Activated CD8-positive, alpha-beta memory T cell treated with anti-CD3 and anti-CD28 coated beads, Interleukin-2, amount 10 ng/mL, durations not matched to agents 7 days and 5 days (primary cell): ENCODE measurements around the gene GAD1. TPM values are rescaled to one million over a fixed set of nuclear protein-coding genes. Genes with fewer than 3 reads are reported as not detected.

ENCODE experiments used
- ATAC-seq: fragments of 150-1000 bp; cut with Tn5 transposase; one replicate; pipeline ENCODE4 v1.10.0; 2021; ENCODE audit warnings: moderate library complexity
- CTCF ChIA-PET: fragments of 350-600 bp; sonication (Branson Sonifier 250); formaldehyde crosslinking; loops from one replicate; lab custom pipeline; 2021; ENCODE audit warnings: antibody characterized with exemption; lab: Charles Lee
- DNase-seq: peaks from one replicate; pipeline ENCODE4 v3.0.0-alpha.2; 2020
- H3K27ac Mint-ChIP-seq: one replicate; pipeline ENCODE4 v1.8.0; 2021; ENCODE audit warnings: mild to moderate bottlenecking, mixed read lengths
- H3K27me3 Mint-ChIP-seq: one replicate; pipeline ENCODE4 v1.8.0; 2021; ENCODE audit warnings: mixed read lengths
- H3K36me3 Mint-ChIP-seq: one replicate; pipeline ENCODE4 v1.8.0; 2021; ENCODE audit warnings: mild to moderate bottlenecking, mixed read lengths
- H3K4me1 Mint-ChIP-seq: one replicate; pipeline ENCODE4 v1.8.0; 2021; ENCODE audit warnings: mixed read lengths
- H3K4me3 Mint-ChIP-seq: one replicate; pipeline ENCODE4 v1.8.0; 2021; ENCODE audit warnings: mild to moderate bottlenecking, moderate library complexity, mixed read lengths
- H3K9me3 Mint-ChIP-seq: one replicate; pipeline ENCODE4 v1.8.0; 2022; ENCODE audit warnings: low read depth, mixed read lengths
- total RNA-seq, 2 experiments: library from RNA; stranded (reverse); gene quantifications; one replicate each; pipeline ENCODE4 v1.2.3, GENCODE V29; 2021

GAD1 gene
- total RNA-seq, 2 experiments from 2014 or later: 0.68 to 3.7 TPM

DNA sequence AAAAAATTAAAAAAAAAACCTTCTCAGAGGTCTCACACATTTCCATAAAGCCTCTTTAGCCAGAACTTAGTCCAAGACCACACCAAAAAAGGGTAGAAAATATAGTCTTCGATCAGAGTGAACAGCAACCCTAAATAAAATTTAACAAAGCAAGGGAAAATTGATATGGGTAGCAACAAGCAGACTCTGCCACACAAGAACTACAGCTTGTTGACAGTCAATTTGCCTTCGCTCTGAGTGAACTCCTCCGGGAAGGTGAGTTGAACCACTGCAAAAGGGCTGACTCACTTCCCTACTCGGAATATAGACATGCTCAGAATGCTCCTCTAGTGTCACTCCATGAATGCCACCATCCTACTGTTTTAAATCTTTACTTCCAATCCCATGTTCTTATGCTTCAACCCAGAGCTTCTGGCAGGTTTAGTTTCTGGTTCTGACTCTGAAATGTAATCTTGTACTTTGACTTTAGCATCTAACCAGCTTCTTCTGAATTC, 24.1 kb downstream of the GAD1 start:
- H3K9me3 Mint-ChIP-seq: no peaks in the 10 kb centered on the region
- peaks cover 12% of the 10 kb centered on the region for H3K27me3 Mint-ChIP-seq
- H3K4me1 Mint-ChIP-seq: peaks cover 13% of the 10 kb centered on the region
- H3K27ac Mint-ChIP-seq: no peak overlapping the region
- ATAC-seq (no peak), DNase-seq (no peak)
- peaks cover 3% of the 10 kb centered on the region for H3K36me3 Mint-ChIP-seq
- no peak overlapping the region for H3K4me3 Mint-ChIP-seq
- CTCF ChIA-PET: interaction anchor here (1.0 to 1.5 kb wide), 2 partner anchors 24 to 32 kb away, joined by 3 to 5 read pairs; partner anchors contain the start of gene GAD1

DNA sequence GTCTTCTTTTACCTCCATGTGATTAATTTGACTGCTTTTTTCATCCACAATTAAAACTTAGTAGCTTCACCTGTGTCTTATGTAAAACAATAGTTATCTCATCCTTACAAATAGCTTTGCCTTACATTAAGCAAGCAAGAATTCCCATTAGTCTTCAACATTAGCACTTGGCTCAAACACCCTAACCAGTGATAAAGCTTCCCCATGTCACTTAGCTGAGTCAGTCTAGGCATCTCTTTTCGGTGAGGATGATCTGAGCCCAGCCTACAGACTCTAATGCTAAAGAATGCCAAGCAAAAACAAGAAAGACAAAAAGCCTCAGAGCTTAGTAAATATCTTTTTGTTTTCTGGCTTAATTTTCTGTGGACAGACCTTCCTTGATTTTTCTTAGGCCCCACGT, 26.1 kb downstream of the GAD1 start:
- no peaks in the 10 kb centered on the region for H3K9me3 Mint-ChIP-seq
- DNase-seq (no peak), ATAC-seq (no peak)
- H3K36me3 Mint-ChIP-seq: peaks cover 3% of the 10 kb centered on the region
- H3K27ac Mint-ChIP-seq: no peak overlapping the region
- H3K4me3 Mint-ChIP-seq: no peak overlapping the region
- H3K4me1 Mint-ChIP-seq: peaks cover 13% of the 10 kb centered on the region
- peaks cover 8% of the 10 kb centered on the region for H3K27me3 Mint-ChIP-seq
- CTCF ChIA-PET: interaction anchor here (0.7 to 2.1 kb wide), 4 partner anchors 30 to 663 kb away, joined by 3 to 10 read pairs (median 4); partner anchors contain the start of gene GORASP2

- Mint-ChIP-seq H3K9me3 (no peaks in the 10 kb centered on the region), H3K4me3 (no peak overlapping the region), H3K27me3 (peaks cover 3% of the 10 kb centered on the region), H3K4me1 (peaks cover 13% of the 10 kb centered on the region), H3K36me3 (peaks cover 3% of the 10 kb centered on the region), H3K27ac (peak overlapping the region; percentile 25)
- peak; percentile 55 for ATAC-seq
- CTCF ChIA-PET: interaction anchor here (0.7 to 1.2 kb wide), 3 partner anchors 25 to 662 kb away, joined by 3 to 5 read pairs (median 3); partner anchors contain the start of gene GORASP2
- peak; percentile 51 for DNase-seq
Observed at GRCh38 chr2:170843656-170844055, 27.0 kb downstream of the GAD1 start.

GRCh38 chr2:170845343-170845742, 28.7 kb downstream of the GAD1 start:
- Mint-ChIP-seq H3K4me3 (no peak overlapping the region), H3K4me1 (peaks cover 13% of the 10 kb centered on the region), H3K36me3 (peaks cover 3% of the 10 kb centered on the region), H3K27ac (no peak overlapping the region), H3K27me3 (no peaks in the 10 kb centered on the region), H3K9me3 (no peaks in the 10 kb centered on the region)
- CTCF ChIA-PET: interaction anchor here (1.0 kb wide), 4 partner anchors 11 to 28 kb away, joined by 3 to 6 read pairs (median 4); no protein-coding TSS in a partner anchor
- ATAC-seq (no peak), DNase-seq (no peak)

GRCh38 chr2:170846314-170846713, 29.6 kb downstream of the GAD1 start:
- no peak overlapping the region for H3K27ac Mint-ChIP-seq
- no peak overlapping the region for H3K4me3 Mint-ChIP-seq
- peaks cover 2% of the 10 kb centered on the region for H3K36me3 Mint-ChIP-seq
- DNase-seq: no peak
- peaks cover 13% of the 10 kb centered on the region for H3K4me1 Mint-ChIP-seq
- no peak for ATAC-seq
- H3K27me3 Mint-ChIP-seq: no peaks in the 10 kb centered on the region
- CTCF ChIA-PET: interaction anchor here (0.9 to 2.9 kb wide), 4 partner anchors 22 to 82 kb away, joined by 3 to 10 read pairs (median 3); partner anchors contain the start of gene GORASP2
- H3K9me3 Mint-ChIP-seq: no peaks in the 10 kb centered on the region

- Mint-ChIP-seq H3K27ac (no peak overlapping the region), H3K4me3 (no peak overlapping the region), H3K27me3 (no peaks in the 10 kb centered on the region), H3K36me3 (peaks cover under 1% of the 10 kb centered on the region), H3K9me3 (no peaks in the 10 kb centered on the region), H3K4me1 (peaks cover 13% of the 10 kb centered on the region)
- DNase-seq (no peak), ATAC-seq (no peak)
- CTCF ChIA-PET: interaction anchor here (2.9 kb wide), 1 partner anchor 81 kb away, joined by 10 read pairs; the partner anchor contains the start of gene GORASP2
Observed at GRCh38 chr2:170847716-170848115, 31.0 kb downstream of the GAD1 start.

DNA sequence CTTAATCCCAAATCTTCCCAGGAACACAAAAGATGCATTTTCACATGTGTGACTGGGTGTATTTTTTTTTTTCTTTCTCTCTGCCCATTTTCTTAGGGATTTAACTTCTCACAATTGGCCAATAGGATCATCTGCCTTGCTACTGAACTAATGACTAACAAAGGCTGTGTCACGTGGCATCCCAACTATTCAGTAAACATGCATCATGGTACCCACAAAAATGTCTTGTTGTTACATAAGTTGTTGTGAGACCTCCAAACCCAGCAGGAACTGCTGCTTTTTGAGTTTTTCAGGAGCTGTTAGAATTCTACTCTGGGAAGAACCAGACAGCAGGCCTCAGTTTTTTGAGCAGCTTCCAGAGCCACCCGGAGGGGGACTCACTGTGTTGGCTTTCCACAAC, 31.9 kb downstream of the GAD1 start:
- DNase-seq (no peak), ATAC-seq (no peak)
- Mint-ChIP-seq H3K27ac (no peak overlapping the region), H3K9me3 (no peaks in the 10 kb centered on the region), H3K27me3 (no peaks in the 10 kb centered on the region), H3K4me1 (peaks cover 8% of the 10 kb centered on the region), H3K4me3 (no peak overlapping the region), H3K36me3 (no peaks in the 10 kb centered on the region)
- CTCF ChIA-PET: interaction anchor here (2.9 kb wide), 1 partner anchor 80 kb away, joined by 10 read pairs; the partner anchor contains the start of gene GORASP2

- DNase-seq: no peak
- H3K27ac Mint-ChIP-seq: no peak overlapping the region
- ATAC-seq: no peak
- H3K36me3 Mint-ChIP-seq: no peaks in the 10 kb centered on the region
- CTCF ChIA-PET: interaction anchor here (1.7 kb wide), 1 partner anchor 23 kb away, joined by 4 read pairs; no protein-coding TSS in a partner anchor
- H3K9me3 Mint-ChIP-seq: no peaks in the 10 kb centered on the region
- no peaks in the 10 kb centered on the region for H3K27me3 Mint-ChIP-seq
- H3K4me1 Mint-ChIP-seq: no peaks in the 10 kb centered on the region
- no peak overlapping the region for H3K4me3 Mint-ChIP-seq
Observed at GRCh38 chr2:170850251-170850650, 33.6 kb downstream of the GAD1 start.

DNA sequence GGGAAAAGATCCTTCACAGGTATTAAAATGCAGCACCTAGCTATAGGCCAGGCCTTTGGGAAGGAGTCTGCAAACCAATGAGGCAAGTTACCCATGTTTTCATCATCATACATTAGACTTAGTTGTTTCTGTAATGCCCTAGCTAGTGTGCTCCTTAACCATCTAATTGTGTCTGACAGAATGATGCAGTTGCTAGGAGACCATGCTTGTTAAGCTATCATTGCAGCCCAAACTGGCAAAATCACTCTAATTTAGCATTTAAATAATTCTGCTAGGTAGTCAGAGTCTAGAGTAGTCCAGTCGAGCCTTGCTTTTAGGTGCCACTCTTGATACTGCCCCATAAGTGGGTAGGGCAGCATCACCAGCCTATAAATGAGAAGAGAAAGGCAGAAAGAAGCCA, 34.9 kb downstream of the GAD1 start:
- CTCF ChIA-PET: interaction anchor here (1.7 kb wide), 1 partner anchor 22 kb away, joined by 4 read pairs; no protein-coding TSS in a partner anchor
- Mint-ChIP-seq H3K36me3 (no peaks in the 10 kb centered on the region), H3K27ac (no peak overlapping the region), H3K4me3 (no peak overlapping the region), H3K4me1 (no peaks in the 10 kb centered on the region), H3K27me3 (peaks cover 4% of the 10 kb centered on the region), H3K9me3 (no peaks in the 10 kb centered on the region)
- ATAC-seq (no peak), DNase-seq (no peak)

GRCh38 chr2:170856066-170856465, 39.4 kb downstream of the GAD1 start:
- DNase-seq (no peak), ATAC-seq (no peak)
- Mint-ChIP-seq H3K9me3 (no peaks in the 10 kb centered on the region), H3K27me3 (peaks cover 11% of the 10 kb centered on the region), H3K4me1 (no peaks in the 10 kb centered on the region), H3K27ac (no peak overlapping the region), H3K4me3 (no peak overlapping the region), H3K36me3 (peaks cover 2% of the 10 kb centered on the region)
- CTCF ChIA-PET: no interaction called here

DNA sequence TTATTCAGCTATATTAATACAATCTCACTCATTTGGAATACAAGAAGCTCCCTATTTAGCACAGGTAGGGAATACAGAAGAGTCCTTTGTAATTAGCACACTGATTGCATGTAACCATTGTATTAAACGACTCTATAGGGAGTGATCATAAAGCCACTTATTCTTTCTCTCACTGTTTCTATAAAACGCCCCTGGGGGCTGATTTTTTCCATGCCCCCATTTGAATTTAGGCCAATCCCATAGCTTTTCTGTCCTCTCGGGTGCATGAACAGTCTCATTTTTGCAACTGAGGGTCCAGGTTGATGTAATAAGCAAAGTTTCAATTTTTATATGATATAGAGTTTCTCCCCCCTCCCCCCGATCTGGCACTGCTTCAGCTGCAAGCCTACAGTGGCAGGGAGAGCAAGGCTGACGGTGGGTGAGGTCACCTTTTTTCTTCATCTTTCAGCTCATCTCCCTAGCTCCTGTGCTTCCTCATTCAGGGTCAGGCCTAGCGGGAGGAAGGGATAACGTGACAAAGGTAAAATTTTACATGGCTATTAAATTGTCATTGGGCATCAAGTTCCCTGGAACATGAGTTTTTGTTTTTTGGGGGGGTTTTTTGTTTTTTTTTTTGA, 45.7 kb downstream of the GAD1 start:
- CTCF ChIA-PET: interaction anchor here (0.9 kb wide), 1 partner anchor 11 kb away, joined by 5 read pairs; no protein-coding TSS in a partner anchor
- no peaks in the 10 kb centered on the region for H3K9me3 Mint-ChIP-seq
- peaks cover 2% of the 10 kb centered on the region for H3K36me3 Mint-ChIP-seq
- ATAC-seq: no peak
- no peak for DNase-seq
- H3K27ac Mint-ChIP-seq: no peak overlapping the region
- peaks cover 10% of the 10 kb centered on the region for H3K27me3 Mint-ChIP-seq
- no peaks in the 10 kb centered on the region for H3K4me1 Mint-ChIP-seq
- H3K4me3 Mint-ChIP-seq: no peak overlapping the region

DNA sequence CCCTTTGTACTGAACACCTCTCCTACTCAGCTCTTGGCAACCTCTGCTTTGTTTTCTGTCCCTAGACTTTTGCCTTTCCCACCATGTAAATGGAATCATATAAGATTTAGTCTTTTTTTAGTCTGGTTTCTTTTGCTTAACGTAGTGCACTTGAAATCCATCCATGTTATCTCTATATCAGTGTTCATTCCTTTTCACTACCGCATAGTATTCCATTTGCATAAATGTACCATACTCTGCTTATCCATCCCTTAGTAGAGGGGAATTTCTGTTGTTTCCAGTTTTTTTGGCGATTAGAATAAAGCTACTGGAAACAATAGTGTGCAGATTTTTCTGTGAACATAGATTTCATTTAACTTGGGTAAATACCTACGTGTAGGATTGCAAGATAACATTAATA, 46.4 kb downstream of the GAD1 start:
- Mint-ChIP-seq H3K27me3 (peaks cover 8% of the 10 kb centered on the region), H3K9me3 (no peaks in the 10 kb centered on the region), H3K27ac (no peak overlapping the region), H3K36me3 (no peaks in the 10 kb centered on the region), H3K4me1 (no peaks in the 10 kb centered on the region), H3K4me3 (no peak overlapping the region)
- CTCF ChIA-PET: no interaction called here
- no peak for DNase-seq
- no peak for ATAC-seq

GRCh38 chr2:170869036-170869435, 52.3 kb downstream of the GAD1 start:
- Mint-ChIP-seq H3K36me3 (no peaks in the 10 kb centered on the region), H3K27me3 (peaks cover 18% of the 10 kb centered on the region), H3K9me3 (no peaks in the 10 kb centered on the region), H3K4me1 (peaks cover 12% of the 10 kb centered on the region), H3K27ac (no peak overlapping the region), H3K4me3 (no peak overlapping the region)
- CTCF ChIA-PET: interaction anchor here (1.1 kb wide), 1 partner anchor 60 kb away, joined by 3 read pairs; the partner anchor contains the start of gene GORASP2
- DNase-seq (no peak), ATAC-seq (no peak)
